Measurements from ENCODE around the gene MLLT6. TPM values are rescaled to one million over a fixed set of nuclear protein-coding genes. Genes with fewer than 3 reads are reported as not detected.

The MLLT6 gene
- total and polyA plus RNA-seq, 10 of the 15 experiments (the other 5 are each of a cell fraction or from before 2014, with no cell fraction given) = 4.8 to 105 (median 36.3) TPM

DNA sequence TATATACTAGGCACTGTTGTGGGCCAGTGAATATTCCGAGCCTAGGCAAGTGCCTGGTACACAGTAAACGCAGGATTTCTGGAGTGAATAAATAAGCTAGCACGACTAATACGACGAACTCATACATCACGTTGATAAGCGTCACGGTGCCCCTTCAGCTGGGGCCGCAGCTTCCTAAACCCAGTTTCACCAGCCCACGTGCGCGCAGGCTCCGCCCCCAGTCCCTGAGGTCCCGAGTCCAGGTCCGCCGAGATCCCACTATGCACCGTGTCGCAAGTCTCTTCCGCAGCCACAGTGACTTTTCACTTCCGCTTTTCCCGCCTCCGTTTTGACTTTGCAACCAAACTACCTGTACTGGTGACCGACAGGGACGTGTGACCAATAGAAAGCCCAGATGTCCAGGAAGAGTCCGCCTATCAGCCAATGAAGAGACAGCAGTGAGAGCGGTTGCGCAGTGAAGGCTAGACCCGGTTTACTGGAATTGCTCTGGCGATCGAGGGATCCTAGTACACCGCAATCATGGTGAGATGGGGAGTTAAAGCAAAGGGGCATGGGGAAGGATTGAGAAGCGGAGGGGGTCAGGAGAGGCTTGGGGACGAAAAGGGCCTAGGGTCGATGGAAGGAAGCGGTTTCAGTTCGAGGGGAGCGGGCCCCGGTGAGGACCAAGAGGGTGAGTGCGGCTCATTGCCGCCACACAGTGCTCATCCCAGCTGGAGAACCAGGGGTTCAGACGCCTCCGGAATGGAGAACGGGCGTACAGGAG lies 47.4 kb downstream of the MLLT6 start, which contains the start of gene PSMB3:
Gene PSMB3 (plus strand): TSS at position 434 of the 763 bp plus-strand sequence. CDS start 86 bp downstream, at position 520.
- peak within 1 kb of the TSS; percentile 87 for H3K4me3 ChIP-seq
- peak within 1 kb of the TSS; percentile 86 for H3K27ac ChIP-seq (ENCODE audit: control insufficient read depth, insufficient read depth)
- FAIRE-seq (no peak), DNase-seq (ENCODE audit: low read depth, low spot score) (peak; percentile 100), ATAC-seq (peak; percentile 82)
- no peaks in the 10 kb centered on the region; a peak in 1 of 4 replicates for H3K27me3 ChIP-seq (replicated peaks in 1 of 2; ENCODE audit: control insufficient read depth in 2 of 2, insufficient read depth in 2 of 2, low read length in 1 of 2)
- 1% methylated on average over 44 of the region's 44 CpGs for WGBS (ENCODE audit: insufficient coverage, insufficient replicate concordance, low lambda C conversion rate, missing lambda C conversion rate)
- peak within 1 kb of the TSS; percentile 99 for H3K4me2 ChIP-seq (ENCODE audit: control insufficient read depth, insufficient read depth)
- ChIA-PET POLR2A (interaction anchor here (0.6 to 1.6 kb wide), 13 partner anchors 10 to 400 kb away, joined by 3 to 8 read pairs (median 3); partner anchors contain the start of gene LASP1), CTCF (interaction anchor here (0.6 to 1.6 kb wide), 11 partner anchors 10 to 990 kb away, joined by 3 to 6 read pairs (median 4); partner anchors contain the start of gene CISD3), RAD21 (ENCODE audit: unreplicated experiment) (interaction anchor here (0.7 to 1.8 kb wide), 10 partner anchors 21 to 402 kb away, joined by 3 to 6 read pairs (median 4); partner anchors contain the start of genes EPOP and RPL23), SMC1A (ENCODE audit: uncharacterized antibody, unreplicated experiment) (interaction anchor here (0.9 to 1.9 kb wide), 7 partner anchors 18 to 401 kb away, joined by 3 to 6 read pairs (median 4); no protein-coding TSS in a partner anchor)
- H3K36me3 ChIP-seq (ENCODE audit: control insufficient read depth in 2 of 2, insufficient read depth in 2 of 2, low read length in 1 of 2) = peaks cover 0 to 12% of the 10 kb centered on the region in 2 experiments; a peak in 3 of 4 replicates
- H3K79me2 ChIP-seq (ENCODE audit: control insufficient read depth, insufficient read depth, low read length) = peaks cover 29% of the 10 kb centered on the region
- in situ Hi-C loops (cut with MboI) = loop anchor here (10.0 kb wide), 1 partner anchor 402 kb away; the partner anchor contains the start of gene PLXDC1
- BruUV-seq (replicated peaks) = no TSS peak
- peak within 1 kb of the TSS; percentile 86 for H2AFZ ChIP-seq (ENCODE audit: control insufficient read depth, low read depth, low read length)
- no peaks in the 10 kb centered on the region for H3K9me3 ChIP-seq (replicated peaks; ENCODE audit: control insufficient read depth, insufficient read depth, low read length)
- intact Hi-C loops (cut with micrococcal nuclease; ENCODE audit: unreplicated experiment) = loop anchor here (1.0 to 2.0 kb wide), 3 partner anchors 46 to 116 kb away; partner anchors contain the start of gene PIP4K2B
- peaks cover 15% of the 10 kb centered on the region; the same call in 1 of the 2 replicates for H3K4me1 ChIP-seq (ENCODE audit: control insufficient read depth, insufficient read depth, low read length)
- H4K20me1 ChIP-seq (ENCODE audit: control insufficient read depth, insufficient read depth) = no peaks in the 10 kb centered on the region
- peak within 1 kb of the TSS; percentile 86 for H3K9ac ChIP-seq (ENCODE audit: control insufficient read depth, insufficient read depth, low read length)
- TF ChIP-seq CREM (IDR thresholded peaks at IDR 0.05; ENCODE audit: low read depth) (peak; percentile 72), TBL1XR1 (IDR thresholded peaks at IDR 0.05; ENCODE audit: low read depth, low read length) (0 out of 2 replicates have a peak, but pooled peaks have one; percentile 60), KLF5 (IDR thresholded peaks at IDR 0.05; ENCODE audit: partially characterized antibody) (peak; percentile 55), SRF (IDR thresholded peaks at IDR 0.05; ENCODE audit: low read depth in 2 of 2, low read length in 2 of 2) (no peak), EP300 (IDR thresholded peaks at IDR 0.05; ENCODE audit: borderline replicate concordance in 1 of 2, control insufficient read depth in 1 of 2, low read depth in 2 of 2, low read length in 2 of 2) (peak in 1 of 2 experiments; percentile 9; a peak in 1 of 4 replicates), CBX5 (IDR thresholded peaks at IDR 0.05; ENCODE audit: low read depth) (no peak), MTA3 (IDR thresholded peaks at IDR 0.05; ENCODE audit: borderline replicate concordance, low read length) (no peak), SMARCA5 (IDR thresholded peaks at IDR 0.05) (peak; percentile 38; the same call in 1 of the 2 replicates), HDAC6 (IDR thresholded peaks at IDR 0.05; ENCODE audit: unreplicated experiment) (no peak), MYC (IDR thresholded peaks at IDR 0.05; ENCODE audit: insufficient read depth, insufficient read length, insufficient replicate concordance, low read length, severe bottlenecking) (peak; percentile 72), CBX3 (IDR thresholded peaks at IDR 0.05; ENCODE audit: borderline replicate concordance, low read depth) (no peak), CHD2 (IDR thresholded peaks at IDR 0.05; ENCODE audit: borderline replicate concordance, low read depth, low read length) (peak; percentile 95), JUNB (IDR thresholded peaks at IDR 0.05) (no peak), NFXL1 (IDR thresholded peaks at IDR 0.05; ENCODE audit: borderline replicate concordance) (no peak), TARDBP (IDR thresholded peaks at IDR 0.05; ENCODE audit: borderline replicate concordance) (no peak; the same call in 1 of the 2 replicates), ETV6 (conservative IDR thresholded peaks at IDR 0.05 in 1 of 2, IDR thresholded peaks at IDR 0.05 in 1 of 2; ENCODE audit: borderline replicate concordance in 1 of 2, low read depth in 1 of 2) (no peak; a peak in 1 of 4 replicates), BRCA1 (IDR thresholded peaks at IDR 0.05; ENCODE audit: low read depth, low read length) (no peak)
- TF ChIP-seq, protein P1, sequence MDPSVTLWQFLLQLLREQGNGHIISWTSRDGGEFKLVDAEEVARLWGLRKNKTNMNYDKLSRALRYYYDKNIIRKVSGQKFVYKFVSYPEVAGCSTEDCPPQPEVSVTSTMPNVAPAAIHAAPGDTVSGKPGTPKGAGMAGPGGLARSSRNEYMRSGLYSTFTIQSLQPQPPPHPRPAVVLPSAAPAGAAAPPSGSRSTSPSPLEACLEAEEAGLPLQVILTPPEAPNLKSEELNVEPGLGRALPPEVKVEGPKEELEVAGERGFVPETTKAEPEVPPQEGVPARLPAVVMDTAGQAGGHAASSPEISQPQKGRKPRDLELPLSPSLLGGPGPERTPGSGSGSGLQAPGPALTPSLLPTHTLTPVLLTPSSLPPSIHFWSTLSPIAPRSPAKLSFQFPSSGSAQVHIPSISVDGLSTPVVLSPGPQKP (IDR thresholded peaks at IDR 0.05; ENCODE audit: low read depth, low read length) = peak; percentile 83
- TF ChIP-seq, protein P2, sequence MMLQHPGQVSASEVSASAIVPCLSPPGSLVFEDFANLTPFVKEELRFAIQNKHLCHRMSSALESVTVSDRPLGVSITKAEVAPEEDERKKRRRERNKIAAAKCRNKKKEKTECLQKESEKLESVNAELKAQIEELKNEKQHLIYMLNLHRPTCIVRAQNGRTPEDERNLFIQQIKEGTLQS (IDR thresholded peaks at IDR 0.05; ENCODE audit: borderline replicate concordance, extremely low read depth, low read depth, low read length) = no peak
